Cerebellar nuclear complex (tissue), 1 donor: ENCODE results near the gene INVS.
"Not testable (repeated sequence)": the region's sequence is repeated elsewhere in the genome, so short reads cannot be mapped to it uniquely, and the experiment has no call there.

Experiments used
- DNase-seq, 2 experiments: peaks; one replicate each; lab custom pipeline; 2025; lab: John Stamatoyannopoulos, UW

The INVS gene

DNA sequence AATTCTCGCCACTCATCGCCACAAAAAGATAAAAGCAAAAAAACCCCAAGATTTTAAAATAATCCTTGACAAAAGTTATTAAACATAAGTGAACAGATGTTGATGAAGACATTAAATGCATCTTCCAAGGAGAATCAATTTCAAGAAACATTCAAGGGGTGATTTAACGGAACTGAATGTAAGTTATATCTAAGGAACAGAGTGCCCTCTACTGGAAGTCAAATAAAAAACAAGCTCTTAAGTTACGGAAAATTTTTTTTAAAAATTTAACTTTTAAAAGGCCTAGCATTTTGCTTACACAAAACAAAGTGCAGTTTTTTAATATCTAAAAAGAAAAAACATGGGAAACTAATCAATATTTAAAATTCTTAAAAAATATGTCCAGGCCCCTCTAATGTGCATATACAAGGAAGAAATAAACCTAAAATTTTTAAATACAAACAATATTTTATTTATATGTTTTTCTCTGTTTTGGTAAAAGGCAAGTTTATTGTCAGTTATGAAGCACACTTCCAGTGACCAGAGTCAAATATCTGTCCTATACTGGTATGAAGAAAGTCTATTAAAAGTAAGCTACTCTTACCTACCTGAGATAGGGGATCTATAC lies 225.7 kb downstream of the INVS start:
- DNase-seq = no peak

DNA sequence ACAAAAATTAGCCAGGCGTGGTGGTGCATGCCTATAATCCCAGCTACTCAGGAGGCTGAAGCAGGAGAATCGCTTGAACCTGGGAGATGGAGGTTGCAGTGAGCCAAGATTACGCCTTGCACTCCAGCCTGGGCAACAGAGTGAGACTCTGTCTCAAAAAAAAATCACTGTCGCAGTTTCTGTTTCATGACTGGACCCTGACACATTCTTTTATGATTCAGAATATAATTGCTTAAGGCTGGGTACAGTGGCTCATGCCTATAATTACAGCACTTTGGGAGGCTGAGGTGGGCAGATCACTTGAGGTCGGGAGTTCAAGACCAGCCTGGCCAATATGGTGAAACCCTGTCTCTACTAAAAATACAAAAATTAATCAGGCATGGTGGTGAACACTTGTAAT lies 239.7 kb downstream of the INVS start:
- not testable (repeated sequence) for DNase-seq

GRCh38 chr9:100340224-100340623 lies 241.2 kb downstream of the INVS start:
- no peak for DNase-seq

DNA sequence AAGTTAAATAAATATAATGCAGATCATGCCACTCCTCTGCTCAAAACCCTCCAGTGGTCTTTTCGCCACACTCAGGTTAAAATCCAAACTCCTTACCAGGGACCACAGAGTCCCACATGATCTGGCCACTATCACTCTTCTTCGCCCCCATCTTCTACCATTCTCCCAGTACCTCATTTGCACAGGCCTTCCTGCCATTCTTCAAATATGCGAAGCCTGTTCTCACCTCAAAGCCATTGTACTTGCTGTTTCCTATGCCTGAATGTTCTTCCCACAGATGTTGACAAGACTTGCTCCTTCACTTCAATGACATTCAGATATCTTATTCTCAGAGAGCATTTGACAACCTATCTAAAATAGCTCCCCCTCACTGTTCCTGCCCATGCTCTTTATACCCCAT lies 242.8 kb downstream of the INVS start:
- no peak for DNase-seq

DNA sequence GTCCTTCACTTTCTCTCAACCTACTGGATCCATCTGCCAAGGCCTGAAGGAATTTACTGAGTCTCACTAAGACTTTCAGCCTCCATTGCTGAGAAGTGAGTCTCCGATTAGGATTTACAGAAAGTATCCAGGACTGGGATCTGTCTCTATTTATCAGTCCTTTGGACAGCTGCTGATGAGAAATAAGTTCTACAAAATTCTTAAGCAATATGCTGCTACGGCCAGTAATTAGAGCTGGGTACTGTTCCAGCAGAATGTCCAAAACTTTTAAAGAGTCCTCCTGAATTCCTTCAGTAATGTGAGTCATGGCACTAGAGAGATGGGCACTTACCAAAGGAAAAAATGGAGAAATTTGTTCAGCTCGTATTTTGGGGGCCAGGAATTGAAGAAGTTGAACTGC lies 247.8 kb downstream of the INVS start:
- DNase-seq = no peak

GRCh38 chr9:100350188-100350587 lies 251.1 kb downstream of the INVS start:
- DNase-seq = no peak
